Vagina (tissue), 2 donors: ENCODE results near the gene ACMSD. TPM values are rescaled to one million over a fixed set of nuclear protein-coding genes. Genes with fewer than 3 reads are reported as not detected.
A peak's percentile ranks its signal among the peaks of the same experiment; 100 is the strongest.

Source experiments
- DNase-seq, 2 donors: peaks; one replicate each; pipeline ENCODE4 v3.0.0-alpha.2; 2017; ENCODE audit errors: extremely low spot score in 2 of 2
- H3K27ac ChIP-seq: fragments of 200-600 bp; sonication (generic); one replicate; pipeline ENCODE4 v1.5.1; 2019
- H3K27me3 ChIP-seq: fragments of 200-600 bp; sonication (generic); one replicate; pipeline ENCODE4 v1.5.1; 2019
- H3K36me3 ChIP-seq, 2 donors: fragments of 200-600 bp; sonication (generic); one replicate each; pipeline ENCODE4 v1.5.1; 2017 to 2019
- H3K4me1 ChIP-seq: fragments of 200-600 bp; sonication (generic); one replicate; pipeline ENCODE4 v1.5.1; 2019
- H3K4me3 ChIP-seq, 2 donors: fragments of 200-600 bp; sonication (generic); 1 replicate in 1 of 2; 2 replicates in 1 of 2; pipeline ENCODE4 v1.5.1; 2016 to 2019
- H3K9me3 ChIP-seq: fragments of 200-600 bp; sonication (generic); one replicate; pipeline ENCODE4 v1.5.1; 2019
- CTCF ChIP-seq, 3 experiments: fragments of 450-650 bp in 2 of 3; fragments of 200-600 bp in 1 of 3; sonication (generic) in 1 of 3; IDR thresholded peaks; one replicate each; pipeline ENCODE4 v1.5.1; 2017 to 2019; ENCODE audit warnings: antibody characterized with exemption in 3 of 3, mild to moderate bottlenecking in 2 of 3, moderate library complexity in 2 of 3
- POLR2A ChIP-seq, 2 donors: fragments of 450-650 bp; IDR thresholded peaks; one replicate each; pipeline ENCODE4 v1.6.1; 2017; ENCODE audit warnings: antibody characterized with exemption in 2 of 2, mild to moderate bottlenecking in 2 of 2, moderate library complexity in 2 of 2
- POLR2AphosphoS5 ChIP-seq, 2 donors: sonication (generic); formaldehyde crosslinking; IDR thresholded peaks; one replicate each; pipeline ENCODE4 v1.9.0; 2017; ENCODE audit warnings: antibody characterized with exemption in 2 of 2, mild to moderate bottlenecking in 2 of 2, low read depth in 1 of 2; ENCODE audit not compliant: insufficient read depth in 1 of 2
- intact Hi-C: fragments of 100-400 bp; cut with DNase I; formaldehyde crosslinking; loops from one replicate; pipeline ENCODE4 v1.15.1; 2023
- total RNA-seq: library from RNA; depleted of rRNA; stranded (reverse); fragments of >200 nt; gene quantifications from one replicate; pipeline ENCODE4 v1.2.3, GENCODE V29; 2016

The ACMSD gene
- total RNA-seq, 1 donor from 2014 or later = not detected

GRCh38 chr2:134911400-134911785, 73.0 kb downstream of the ACMSD start:
- Histone ChIP-seq H3K27me3 (no peaks in the 10 kb centered on the region), H3K36me3 (no peaks in the 10 kb centered on the region), H3K4me3 (no peak overlapping the region), H3K9me3 (no peaks in the 10 kb centered on the region), H3K27ac (no peak overlapping the region), H3K4me1 (no peaks in the 10 kb centered on the region)
- intact Hi-C loops = no loop called here
- TF ChIP-seq POLR2A (IDR thresholded peaks at IDR 0.05) (no peak), POLR2AphosphoS5 (IDR thresholded peaks at IDR 0.05; ENCODE audit: insufficient read depth in 1 of 2, low read depth in 1 of 2) (no peak), CTCF (IDR thresholded peaks at IDR 0.05) (no peak)
- no peak for DNase-seq

GRCh38 chr2:134912361-134912760, 73.9 kb downstream of the ACMSD start:
- Histone ChIP-seq H3K9me3 (no peaks in the 10 kb centered on the region), H3K27ac (no peak overlapping the region), H3K36me3 (no peaks in the 10 kb centered on the region), H3K4me3 (no peak overlapping the region), H3K27me3 (no peaks in the 10 kb centered on the region), H3K4me1 (peaks cover 5% of the 10 kb centered on the region)
- DNase-seq = no peak
- no peak for TF ChIP-seq POLR2A (IDR thresholded peaks at IDR 0.05)
- no peak for TF ChIP-seq CTCF (IDR thresholded peaks at IDR 0.05)
- TF ChIP-seq POLR2AphosphoS5 (IDR thresholded peaks at IDR 0.05; ENCODE audit: insufficient read depth in 1 of 2, low read depth in 1 of 2) = no peak
- intact Hi-C loops = no loop called here

GRCh38 chr2:134917360-134917865, 79.0 kb downstream of the ACMSD start:
- intact Hi-C loops = no loop called here
- H3K9me3 ChIP-seq = no peaks in the 10 kb centered on the region
- H3K27ac ChIP-seq = peak overlapping the region; percentile 96
- peak overlapping the region; percentile 87 to 95 for H3K4me3 ChIP-seq
- H3K27me3 ChIP-seq = no peaks in the 10 kb centered on the region
- TF ChIP-seq CTCF (IDR thresholded peaks at IDR 0.05) (no peak), POLR2AphosphoS5 (IDR thresholded peaks at IDR 0.05; ENCODE audit: insufficient read depth in 1 of 2, low read depth in 1 of 2) (no peak), POLR2A (IDR thresholded peaks at IDR 0.05) (no peak)
- DNase-seq = peak in 1 of 2 donors; percentile 88
- H3K36me3 ChIP-seq = no peaks in the 10 kb centered on the region
- H3K4me1 ChIP-seq = peaks cover 38% of the 10 kb centered on the region

- peak overlapping the region; percentile 96 for H3K27ac ChIP-seq
- H3K27me3 ChIP-seq = no peaks in the 10 kb centered on the region
- intact Hi-C loops = no loop called here
- no peaks in the 10 kb centered on the region for H3K36me3 ChIP-seq
- DNase-seq = no peak
- H3K4me1 ChIP-seq = peaks cover 44% of the 10 kb centered on the region
- TF ChIP-seq POLR2AphosphoS5 (IDR thresholded peaks at IDR 0.05; ENCODE audit: insufficient read depth in 1 of 2, low read depth in 1 of 2) (peak in 1 of 2 donors; percentile 67), POLR2A (IDR thresholded peaks at IDR 0.05) (peak in 1 of 2 donors; percentile 61), CTCF (IDR thresholded peaks at IDR 0.05) (peak in 2 of 3 experiments; percentile 18 to 23)
- peak overlapping the region; percentile 87 to 95 for H3K4me3 ChIP-seq
- H3K9me3 ChIP-seq = no peaks in the 10 kb centered on the region
Measured at GRCh38 chr2:134917888-134918525, 79.6 kb downstream of the ACMSD start.
